ENCODE measurements around the gene DYRK1A.

GRCh38 chr21:37402251-37402867 lies 35.8 kb downstream of the DYRK1A start:
- no peak for TF ChIP-seq EZH2 (IDR thresholded peaks at IDR 0.05)
- no peak for TF ChIP-seq POLR2AphosphoS5 (IDR thresholded peaks at IDR 0.05; ENCODE audit: borderline replicate concordance, low read depth, low read length)
- TF ChIP-seq FOXP2 (optimal IDR thresholded peaks at IDR 0.05; ENCODE audit: control extremely low read depth, extremely low read length, insufficient read depth), result no peak
